ENCODE measurements around the gene CCDC187.

GRCh38 chr9:136343884-136344269, 40.0 kb upstream of the CCDC187 start:
- TF ChIP-seq RXRA (CRISPR knock-in tag; IDR thresholded peaks at IDR 0.05) = no peak
- TF ChIP-seq, protein P1, sequence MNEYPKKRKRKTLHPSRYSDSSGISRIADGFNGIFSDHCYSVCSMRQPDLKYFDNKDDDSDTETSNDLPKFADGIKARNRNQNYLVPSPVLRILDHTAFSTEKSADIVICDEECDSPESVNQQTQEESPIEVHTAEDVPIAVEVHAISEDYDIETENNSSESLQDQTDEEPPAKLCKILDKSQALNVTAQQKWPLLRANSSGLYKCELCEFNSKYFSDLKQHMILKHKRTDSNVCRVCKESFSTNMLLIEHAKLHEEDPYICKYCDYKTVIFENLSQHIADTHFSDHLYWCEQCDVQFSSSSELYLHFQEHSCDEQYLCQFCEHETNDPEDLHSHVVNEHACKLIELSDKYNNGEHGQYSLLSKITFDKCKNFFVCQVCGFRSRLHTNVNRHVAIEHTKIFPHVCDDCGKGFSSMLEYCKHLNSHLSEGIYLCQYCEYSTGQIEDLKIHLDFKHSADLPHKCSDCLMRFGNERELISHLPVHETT (CRISPR knock-in tag; conservative IDR thresholded peaks at IDR 0.05) = no peak
- no peak for TF ChIP-seq ZNF343 (CRISPR knock-in tag; IDR thresholded peaks at IDR 0.05)
- TF ChIP-seq EEA1 (CRISPR knock-in tag; IDR thresholded peaks at IDR 0.05; ENCODE audit: borderline replicate concordance) = no peak
- TF ChIP-seq EZH2 (conservative IDR thresholded peaks at IDR 0.05; ENCODE audit: low read depth, low read length) = no peak
- TF ChIP-seq MYNN (CRISPR knock-in tag; IDR thresholded peaks at IDR 0.05; ENCODE audit: low read depth) = no peak
- TF ChIP-seq E2F5 (CRISPR knock-in tag; conservative IDR thresholded peaks at IDR 0.05) = no peak
